Mesenchymal stem cell (in vitro differentiated cells and primary cell): ENCODE results near the gene CER1.

Experiments
- DNase-seq: peaks from one replicate; pipeline ENCODE4 v3.0.0-alpha.2; 2013
- H2AFZ ChIP-seq: one replicate; pipeline ENCODE4 v1.6.1; 2013; ENCODE audit warnings: low read depth, mild to moderate bottlenecking, control low read depth, inconsistent platforms, low read length, moderate library complexity
- H2AK5ac ChIP-seq: 2 replicates; pipeline ENCODE4 v1.6.1; 2013; ENCODE audit warnings: low read length, moderate library complexity, mild to moderate bottlenecking, inconsistent platforms; ENCODE audit not compliant: severe bottlenecking
- H2BK120ac ChIP-seq: one replicate; pipeline ENCODE4 v1.6.1; 2013; ENCODE audit warnings: low read depth, mild to moderate bottlenecking, inconsistent platforms, low read length, moderate library complexity
- H2BK12ac ChIP-seq, 2 experiments: one replicate each; pipeline ENCODE4 v1.6.1; 2013; ENCODE audit warnings: inconsistent platforms in 2 of 2, low read length in 2 of 2, mild to moderate bottlenecking in 2 of 2, moderate library complexity in 2 of 2, control low read depth in 1 of 2
- H2BK15ac ChIP-seq: one replicate; pipeline ENCODE4 v1.6.1; 2013; ENCODE audit warnings: mild to moderate bottlenecking, low read depth, inconsistent platforms; ENCODE audit not compliant: poor library complexity, severe bottlenecking
- H2BK5ac ChIP-seq: 2 replicates; pipeline ENCODE4 v1.6.1; 2013; ENCODE audit warnings: low read depth, mild to moderate bottlenecking, low read length, control low read depth, inconsistent platforms; ENCODE audit not compliant: poor library complexity, severe bottlenecking
- H3K14ac ChIP-seq, 2 experiments: one replicate each; pipeline ENCODE4 v1.6.1; 2013; ENCODE audit warnings: inconsistent platforms in 2 of 2, low read length in 2 of 2, control low read depth in 1 of 2, mild to moderate bottlenecking in 1 of 2, moderate library complexity in 1 of 2
- H3K18ac ChIP-seq, 2 experiments: one replicate each; pipeline ENCODE4 v1.6.1; 2013; ENCODE audit warnings: inconsistent platforms in 2 of 2, low read length in 2 of 2, control low read depth in 1 of 2, low read depth in 1 of 2, mild to moderate bottlenecking in 1 of 2
- H3K23ac ChIP-seq, 2 experiments: one replicate each; pipeline ENCODE4 v1.6.1; 2013; ENCODE audit warnings: inconsistent platforms in 2 of 2, low read length in 2 of 2, mild to moderate bottlenecking in 2 of 2, moderate library complexity in 2 of 2, control low read depth in 1 of 2
- H3K27ac ChIP-seq: 2 replicates; pipeline ENCODE4 v1.5.1; 2013; ENCODE audit warnings: mild to moderate bottlenecking, moderate library complexity, low read length, control low read depth, inconsistent platforms; ENCODE audit not compliant: poor library complexity, severe bottlenecking
- H3K27me3 ChIP-seq, 2 experiments: 2 replicates each; pipeline versions ENCODE4 v1.6.1 to v1.7.0; 2013; ENCODE audit warnings: low read length in 2 of 2, mild to moderate bottlenecking in 2 of 2, moderate library complexity in 2 of 2, control low read depth in 1 of 2, inconsistent platforms in 1 of 2; ENCODE audit not compliant: control insufficient read depth in 1 of 2, insufficient read depth in 1 of 2
- H3K36me3 ChIP-seq, 2 experiments: 2 replicates each; pipeline versions ENCODE4 v1.6.1 to v1.7.0; 2013; ENCODE audit warnings: low read length in 2 of 2, control low read depth in 1 of 2, inconsistent platforms in 1 of 2, low read depth in 1 of 2, mild to moderate bottlenecking in 1 of 2; ENCODE audit not compliant: insufficient read depth in 2 of 2, control insufficient read depth in 1 of 2
- H3K4ac ChIP-seq, 2 experiments: one replicate each; pipeline ENCODE4 v1.6.1; 2013; ENCODE audit warnings: inconsistent platforms in 2 of 2, low read length in 2 of 2, mild to moderate bottlenecking in 2 of 2, moderate library complexity in 2 of 2, control low read depth in 1 of 2, low read depth in 1 of 2
- H3K4me1 ChIP-seq: 2 replicates; pipeline ENCODE4 v1.6.1; 2013; ENCODE audit warnings: low read depth, low read length, control low read depth; ENCODE audit not compliant: control insufficient read depth, insufficient read depth
- H3K4me2 ChIP-seq: 2 replicates; pipeline ENCODE4 v1.6.1; 2013; ENCODE audit warnings: low read length, mild to moderate bottlenecking, inconsistent platforms; ENCODE audit not compliant: poor library complexity, severe bottlenecking
- H3K4me3 ChIP-seq, 2 experiments: 2 replicates each; pipeline versions ENCODE4 v1.5.1 to v1.7.0; 2013; ENCODE audit warnings: low read length in 2 of 2, mild to moderate bottlenecking in 2 of 2, control low read depth in 1 of 2, low read depth in 1 of 2; ENCODE audit not compliant: insufficient read depth in 1 of 2
- H3K79me1 ChIP-seq: replicated peaks from 2 replicates; pipeline ENCODE4 v1.6.1; 2013; ENCODE audit warnings: mild to moderate bottlenecking, control low read depth, low read length, inconsistent platforms; ENCODE audit not compliant: poor library complexity, severe bottlenecking
- H3K9ac ChIP-seq: 2 replicates; pipeline ENCODE4 v1.7.0; 2013; ENCODE audit warnings: mild to moderate bottlenecking, low read length, moderate library complexity
- H3K9me3 ChIP-seq: 2 replicates; pipeline ENCODE4 v1.7.0; 2013; ENCODE audit warnings: mild to moderate bottlenecking, low read length; ENCODE audit not compliant: control insufficient read depth
- H4K8ac ChIP-seq: one replicate; pipeline ENCODE4 v1.6.1; 2013; ENCODE audit warnings: inconsistent platforms, mild to moderate bottlenecking, low read length, moderate library complexity
- H4K91ac ChIP-seq: one replicate; pipeline ENCODE4 v1.6.1; 2013; ENCODE audit warnings: mild to moderate bottlenecking, low read length, inconsistent platforms
- WGBS: methylation state at CpG from one replicate; pipeline ENCODE4 v1.1.7; 2013; ENCODE audit warnings: mixed read lengths; 5-methylcytosine and 5-hydroxymethylcytosine counted together

The CER1 gene

DNA sequence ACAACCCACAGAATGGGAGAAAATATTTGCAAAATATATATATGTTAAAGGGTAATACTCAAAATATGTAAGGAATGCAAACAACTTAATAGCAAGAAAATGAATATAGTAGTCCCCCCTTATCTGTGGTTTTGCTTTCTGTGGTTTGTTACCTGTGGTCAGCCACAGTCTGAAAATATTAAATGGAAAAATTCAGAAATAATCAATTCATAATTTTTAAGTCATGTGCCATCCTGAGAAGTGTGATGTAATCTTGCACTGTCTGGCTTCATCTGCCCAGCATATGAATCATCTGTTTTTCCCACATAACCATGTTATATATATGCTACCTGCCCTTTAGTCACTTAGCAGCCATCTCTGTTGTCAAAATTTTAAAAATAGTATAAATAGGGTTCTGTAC is 11.7 kb downstream of the CER1 start:
- Histone ChIP-seq H3K27me3 (no peaks in the 10 kb centered on the region), H2BK15ac (no peak overlapping the region), H3K27ac (no peak overlapping the region), H2AK5ac (no peak overlapping the region), H3K23ac (no peak overlapping the region), H2BK5ac (no peak overlapping the region), H3K4me3 (no peak overlapping the region), H2BK12ac (no peak overlapping the region), H2BK120ac (no peak overlapping the region), H4K91ac (no peak overlapping the region), H4K8ac (no peak overlapping the region), H3K4me2 (no peak overlapping the region), H3K79me1 (no peaks in the 10 kb centered on the region), H3K4ac (no peak overlapping the region), H3K14ac (no peak overlapping the region), H3K18ac (no peak overlapping the region), H3K9ac (no peak overlapping the region), H2AFZ (no peak overlapping the region), H3K4me1 (no peaks in the 10 kb centered on the region), H3K36me3 (no peaks in the 10 kb centered on the region), H3K9me3 (peaks cover 13% of the 10 kb centered on the region)
- peak; percentile 6 for DNase-seq

DNA sequence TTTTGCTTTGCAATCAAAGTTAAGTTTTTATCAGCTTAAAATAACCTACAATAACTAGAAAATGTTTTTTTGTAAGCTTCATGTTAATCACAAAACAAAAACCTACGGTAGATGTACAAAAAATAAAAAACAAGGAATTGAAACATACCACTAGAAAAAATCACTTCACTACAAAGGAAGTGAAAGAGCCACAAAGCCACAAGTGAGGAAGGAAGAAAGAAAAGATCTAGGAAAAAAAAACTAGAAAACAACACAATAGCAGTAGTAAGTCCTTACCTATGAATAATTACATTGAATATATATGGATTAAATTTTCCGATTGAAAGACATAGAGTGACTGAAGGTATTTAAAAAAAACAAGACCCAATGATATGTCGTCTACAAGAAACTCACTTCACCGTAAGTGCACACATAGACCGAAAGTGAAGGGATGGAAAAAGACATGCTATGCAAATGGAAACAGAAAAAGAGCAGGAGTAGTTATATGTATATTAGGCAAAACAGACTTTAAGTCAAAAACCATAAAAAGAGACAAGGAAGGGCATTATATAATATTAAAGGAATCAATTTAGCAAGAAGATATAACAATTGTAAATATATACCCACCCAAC is 15.9 kb downstream of the CER1 start:
- WGBS, result 96% methylated on average over 4 of the region's 5 CpGs

DNA sequence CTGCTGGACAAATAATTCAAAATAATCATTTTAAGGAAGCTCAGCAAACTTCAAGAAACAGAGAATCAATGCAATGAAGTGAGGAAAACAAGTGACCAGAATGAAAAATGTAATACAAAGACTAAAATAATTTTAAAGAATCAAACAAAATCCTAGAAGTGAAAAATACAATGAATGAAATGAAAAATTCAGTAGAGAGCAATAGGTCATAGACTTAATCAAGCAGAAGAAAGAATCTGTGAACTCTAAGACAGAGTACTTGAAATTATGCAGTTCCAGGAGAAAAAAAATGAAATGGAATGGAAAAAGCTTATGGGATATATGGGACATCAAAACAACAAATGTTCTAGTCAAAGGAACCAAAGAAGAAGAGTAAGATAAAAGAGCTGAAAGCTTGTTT is 17.5 kb downstream of the CER1 start:
- H3K36me3 ChIP-seq, result no peaks in the 10 kb centered on the region
- H2BK5ac ChIP-seq, result no peak overlapping the region
- no peak for DNase-seq
- H2BK12ac ChIP-seq, result no peak overlapping the region
- no peak overlapping the region for H4K8ac ChIP-seq
- H3K4me2 ChIP-seq, result no peak overlapping the region
- H3K27ac ChIP-seq, result no peak overlapping the region
- H3K27me3 ChIP-seq, result peaks cover 6 to 9% of the 10 kb centered on the region in 2 experiments
- H2BK15ac ChIP-seq, result no peak overlapping the region
- peaks cover 36% of the 10 kb centered on the region for H3K9me3 ChIP-seq
- H2AFZ ChIP-seq, result no peak overlapping the region
- H2BK120ac ChIP-seq, result no peak overlapping the region
- no peak overlapping the region for H3K9ac ChIP-seq
- H4K91ac ChIP-seq, result no peak overlapping the region
- no peak overlapping the region for H3K23ac ChIP-seq
- no peak overlapping the region for H2AK5ac ChIP-seq
- no peak overlapping the region for H3K14ac ChIP-seq
- no peak overlapping the region for H3K4ac ChIP-seq
- no peaks in the 10 kb centered on the region for H3K79me1 ChIP-seq
- no peaks in the 10 kb centered on the region for H3K4me1 ChIP-seq
- H3K4me3 ChIP-seq, result no peak overlapping the region
- H3K18ac ChIP-seq, result no peak overlapping the region

More for the DNA sequence above, 15.9 kb downstream of the CER1 start:
- Histone ChIP-seq H3K4ac (no peak overlapping the region), H3K27me3 (peaks cover 2 to 6% of the 10 kb centered on the region in 2 experiments), H2BK15ac (no peak overlapping the region), H2BK120ac (no peak overlapping the region), H3K23ac (no peak overlapping the region), H2BK5ac (no peak overlapping the region), H3K27ac (no peak overlapping the region), H3K9me3 (peaks cover 34% of the 10 kb centered on the region), H2BK12ac (no peak overlapping the region), H4K91ac (no peak overlapping the region), H3K18ac (no peak overlapping the region), H3K36me3 (no peaks in the 10 kb centered on the region), H4K8ac (no peak overlapping the region), H3K79me1 (no peaks in the 10 kb centered on the region), H2AFZ (no peak overlapping the region), H3K4me2 (no peak overlapping the region), H3K14ac (no peak overlapping the region), H3K9ac (no peak overlapping the region), H3K4me1 (no peaks in the 10 kb centered on the region), H3K4me3 (no peak overlapping the region), H2AK5ac (no peak overlapping the region)
- DNase-seq, result no peak

DNA sequence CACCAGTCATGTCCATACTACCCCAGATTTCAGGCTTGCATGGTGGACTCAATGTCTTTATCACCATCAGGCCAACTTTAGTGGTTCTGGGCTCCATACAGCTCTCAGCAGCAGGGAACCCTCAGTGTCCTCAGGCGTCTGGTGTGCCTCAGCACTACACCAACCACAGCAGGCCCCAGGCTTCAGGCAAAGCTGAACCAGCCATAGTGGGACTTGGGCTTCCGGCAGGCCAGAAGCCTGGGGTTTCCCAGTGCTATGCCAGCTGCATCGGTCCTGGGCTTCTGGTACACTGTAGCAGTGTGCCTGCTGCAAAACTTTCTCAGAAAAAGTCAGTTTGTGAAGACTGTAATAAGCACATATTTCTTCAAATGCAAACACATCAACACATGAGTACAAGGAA is 18.3 kb downstream of the CER1 start:
- H3K4ac ChIP-seq, result no peak overlapping the region
- no peak overlapping the region for H2BK12ac ChIP-seq
- H3K23ac ChIP-seq, result no peak overlapping the region
- no peak overlapping the region for H3K4me3 ChIP-seq
- no peaks in the 10 kb centered on the region for H3K36me3 ChIP-seq
- no peak overlapping the region for H3K9ac ChIP-seq
- H3K14ac ChIP-seq, result no peak overlapping the region
- H3K27ac ChIP-seq, result no peak overlapping the region
- WGBS, result 89% methylated on average over 3 of the region's 3 CpGs
- peaks cover 36% of the 10 kb centered on the region for H3K9me3 ChIP-seq
- H3K79me1 ChIP-seq, result no peaks in the 10 kb centered on the region
- no peak overlapping the region for H4K91ac ChIP-seq
- no peak for DNase-seq
- peak overlapping the region; percentile 28 for H4K8ac ChIP-seq
- H2BK5ac ChIP-seq, result no peak overlapping the region
- no peak overlapping the region for H2BK120ac ChIP-seq
- H2AK5ac ChIP-seq, result no peak overlapping the region
- H3K27me3 ChIP-seq, result peaks cover 9 to 10% of the 10 kb centered on the region in 2 experiments
- no peak overlapping the region for H3K4me2 ChIP-seq
- H2AFZ ChIP-seq, result no peak overlapping the region
- no peak overlapping the region for H3K18ac ChIP-seq
- no peaks in the 10 kb centered on the region for H3K4me1 ChIP-seq
- H2BK15ac ChIP-seq, result no peak overlapping the region
